ENCODE measurements around the gene NECAP2.
"Not testable (repeated sequence)": the region's sequence is repeated elsewhere in the genome, so short reads cannot be mapped to it uniquely, and the experiment has no call there.

NECAP2 gene

GRCh38 chr1:16433030-16433429 lies 7.5 kb upstream of the NECAP2 start:
- no peak for DNase-seq

- DNase-seq: no peak
Observed at GRCh38 chr1:16434007-16434406, 6.5 kb upstream of the NECAP2 start.

- no peak for DNase-seq
Observed at GRCh38 chr1:16434501-16434900, 6.0 kb upstream of the NECAP2 start.

- DNase-seq: no peak
Observed at GRCh38 chr1:16436946-16437474, 3.5 kb upstream of the NECAP2 start, which contains the start of gene SPATA21. Gene SPATA21, minus strand, starts transcription at chr1:16437424. Its CDS starts 6,053 bp downstream, at chr1:16431371.

GRCh38 chr1:16438516-16438915 lies 2.0 kb upstream of the NECAP2 start:
- no peak for DNase-seq

GRCh38 chr1:16438924-16439323 lies 1.6 kb upstream of the NECAP2 start:
- no peak for DNase-seq

- DNase-seq: peak in 1 of 2 donors; percentile 16
Observed at GRCh38 chr1:16440131-16440469, 424 bp upstream of the NECAP2 start.

GRCh38 chr1:16441282-16441665 lies 750 bp downstream of the NECAP2 start:
- no peak for DNase-seq

GRCh38 chr1:16442265-16442664 lies 1.7 kb downstream of the NECAP2 start:
- DNase-seq: no peak

- no peak for DNase-seq
Observed at GRCh38 chr1:16442941-16443340, 2.4 kb downstream of the NECAP2 start.

- no peak for DNase-seq
Observed at GRCh38 chr1:16443975-16444770, 3.6 kb downstream of the NECAP2 start.

- DNase-seq: no peak
Observed at GRCh38 chr1:16445052-16445451, 4.5 kb downstream of the NECAP2 start.

- no peak for DNase-seq
Observed at GRCh38 chr1:16446116-16446515, 5.6 kb downstream of the NECAP2 start.

GRCh38 chr1:16447641-16448040 lies 7.1 kb downstream of the NECAP2 start:
- DNase-seq: no peak

GRCh38 chr1:16449065-16449464 lies 8.5 kb downstream of the NECAP2 start:
- DNase-seq: no peak

- no peak for DNase-seq
Observed at GRCh38 chr1:16449666-16450065, 9.1 kb downstream of the NECAP2 start.

GRCh38 chr1:16450863-16451481 lies 10.4 kb downstream of the NECAP2 start:
- no peak for DNase-seq

GRCh38 chr1:16451841-16452528 lies 11.5 kb downstream of the NECAP2 start:
- no peak for DNase-seq

- not testable (repeated sequence) for DNase-seq
Observed at GRCh38 chr1:16454909-16455308, 14.4 kb downstream of the NECAP2 start.

GRCh38 chr1:16456151-16456550 lies 15.6 kb downstream of the NECAP2 start:
- not testable (repeated sequence) for DNase-seq

GRCh38 chr1:16458831-16459230 lies 18.3 kb downstream of the NECAP2 start:
- no peak for DNase-seq

- DNase-seq: no peak
Observed at GRCh38 chr1:16459352-16459925, 18.9 kb downstream of the NECAP2 start.

GRCh38 chr1:16461681-16462080 lies 21.2 kb downstream of the NECAP2 start:
- no peak for DNase-seq

Data from stimulated activated CD4-positive, alpha-beta T cell treated with anti-CD3 and anti-CD28 coated beads, Interleukin-2, amount 100 ng/mL, for 48 hours (primary cell).